Eye (tissue), 1 donor: Measurements from ENCODE around the gene CCDC9B.

Experiments
- DNase-seq: peaks from one replicate; pipeline ENCODE4 v3.0.0-alpha.2; 2015

The CCDC9B gene

DNA sequence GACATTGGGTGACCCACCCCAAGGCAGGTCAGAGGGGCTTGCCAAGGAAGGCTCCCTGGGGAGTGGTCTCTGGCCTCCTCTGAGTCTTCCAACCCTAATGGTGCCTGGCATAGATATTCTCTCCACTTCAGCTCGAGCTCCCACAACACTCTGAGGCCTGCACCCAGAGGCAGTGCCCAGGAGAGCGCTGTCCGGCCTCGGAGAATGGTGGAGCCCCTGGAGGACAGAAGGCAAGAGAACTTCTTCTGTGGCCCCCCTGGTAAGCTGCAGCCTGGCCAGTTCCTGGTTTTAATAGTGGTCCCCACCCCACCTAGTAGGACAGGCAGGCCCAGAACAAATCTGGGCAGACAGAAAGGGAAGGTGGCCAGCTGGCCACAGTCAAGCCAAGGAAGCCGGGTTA, 24.3 kb upstream of the CCDC9B start:
- DNase-seq: no peak

DNA sequence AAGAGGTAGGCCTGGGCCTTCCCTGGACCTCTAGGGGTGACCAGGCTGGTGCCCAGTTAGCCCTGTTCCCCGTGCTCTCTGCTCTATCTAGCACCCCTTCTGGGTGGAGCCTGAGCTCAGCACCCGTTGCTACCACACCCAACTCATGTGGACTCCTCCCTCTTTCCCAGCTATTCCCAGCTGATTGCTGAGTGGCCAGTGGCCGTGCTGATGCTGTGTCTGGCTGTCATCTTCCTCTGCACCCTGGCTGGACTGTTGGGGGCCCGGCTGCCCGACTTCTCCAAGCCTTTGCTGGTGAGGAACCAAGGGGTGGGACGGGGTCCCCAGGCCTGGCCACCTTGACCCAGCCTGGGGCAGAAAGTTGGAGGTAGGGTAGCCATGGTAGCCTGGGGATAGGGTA, 23.5 kb upstream of the CCDC9B start:
- no peak for DNase-seq

DNA sequence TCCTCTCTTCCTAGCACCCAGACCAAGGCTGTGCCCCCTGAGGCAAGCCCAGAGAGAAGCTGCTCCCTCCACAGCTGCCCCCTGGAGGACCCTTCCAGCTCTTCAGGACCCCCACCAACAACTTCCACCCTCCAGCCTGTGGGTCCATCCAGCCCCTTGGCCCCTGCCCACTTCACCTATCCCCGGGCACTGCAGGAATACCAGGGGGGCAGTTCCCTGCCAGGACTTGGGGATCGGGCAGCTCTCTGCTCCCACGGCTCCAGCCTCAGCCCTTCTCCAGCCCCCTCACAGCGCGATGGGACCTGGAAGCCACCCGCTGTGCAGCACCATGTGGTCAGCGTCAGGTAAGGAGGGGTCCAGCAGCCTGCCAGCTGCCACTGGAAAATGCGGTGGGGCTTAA, 22.9 kb upstream of the CCDC9B start:
- DNase-seq: no peak

DNA sequence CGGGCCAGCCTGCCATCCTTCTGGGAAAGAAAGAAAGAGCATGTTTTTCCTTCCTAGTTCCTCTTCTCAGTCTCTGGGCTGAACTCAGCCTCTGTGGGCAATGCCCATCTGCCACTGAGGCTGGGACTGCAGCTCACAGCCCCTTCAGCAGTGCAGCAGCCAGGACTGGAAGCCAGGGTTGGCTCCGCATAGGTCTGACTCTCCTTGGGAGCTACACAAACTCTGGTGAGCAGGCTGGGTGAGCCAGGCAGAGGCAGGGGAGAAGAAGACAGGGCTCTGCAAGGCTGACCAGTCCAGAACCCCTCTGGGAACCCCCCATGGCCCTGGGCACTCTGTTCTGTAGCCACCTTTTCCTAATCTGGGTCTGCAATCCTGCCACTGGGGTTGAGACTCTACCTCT, 20.9 kb upstream of the CCDC9B start:
- no peak for DNase-seq

DNA sequence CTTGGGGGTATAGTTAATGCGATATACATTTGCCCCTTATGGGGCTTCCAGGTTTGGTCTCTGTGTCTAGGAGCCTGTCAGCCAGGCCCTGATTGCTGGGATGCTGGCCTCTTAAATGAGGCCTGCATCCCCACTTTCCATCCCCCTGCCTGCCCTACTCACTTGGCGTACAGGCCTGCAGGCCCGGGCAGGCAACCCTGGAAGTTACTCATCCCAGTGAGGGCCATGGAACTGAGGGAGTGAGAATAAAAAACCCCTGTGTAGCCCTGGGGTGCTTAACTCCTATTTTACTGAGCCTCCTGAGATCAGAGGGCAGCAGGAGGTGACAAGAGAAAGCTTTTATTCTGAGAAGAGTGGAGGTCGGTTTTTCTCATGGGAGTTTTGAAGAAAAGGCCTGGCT, 19.3 kb upstream of the CCDC9B start:
- DNase-seq: no peak

DNA sequence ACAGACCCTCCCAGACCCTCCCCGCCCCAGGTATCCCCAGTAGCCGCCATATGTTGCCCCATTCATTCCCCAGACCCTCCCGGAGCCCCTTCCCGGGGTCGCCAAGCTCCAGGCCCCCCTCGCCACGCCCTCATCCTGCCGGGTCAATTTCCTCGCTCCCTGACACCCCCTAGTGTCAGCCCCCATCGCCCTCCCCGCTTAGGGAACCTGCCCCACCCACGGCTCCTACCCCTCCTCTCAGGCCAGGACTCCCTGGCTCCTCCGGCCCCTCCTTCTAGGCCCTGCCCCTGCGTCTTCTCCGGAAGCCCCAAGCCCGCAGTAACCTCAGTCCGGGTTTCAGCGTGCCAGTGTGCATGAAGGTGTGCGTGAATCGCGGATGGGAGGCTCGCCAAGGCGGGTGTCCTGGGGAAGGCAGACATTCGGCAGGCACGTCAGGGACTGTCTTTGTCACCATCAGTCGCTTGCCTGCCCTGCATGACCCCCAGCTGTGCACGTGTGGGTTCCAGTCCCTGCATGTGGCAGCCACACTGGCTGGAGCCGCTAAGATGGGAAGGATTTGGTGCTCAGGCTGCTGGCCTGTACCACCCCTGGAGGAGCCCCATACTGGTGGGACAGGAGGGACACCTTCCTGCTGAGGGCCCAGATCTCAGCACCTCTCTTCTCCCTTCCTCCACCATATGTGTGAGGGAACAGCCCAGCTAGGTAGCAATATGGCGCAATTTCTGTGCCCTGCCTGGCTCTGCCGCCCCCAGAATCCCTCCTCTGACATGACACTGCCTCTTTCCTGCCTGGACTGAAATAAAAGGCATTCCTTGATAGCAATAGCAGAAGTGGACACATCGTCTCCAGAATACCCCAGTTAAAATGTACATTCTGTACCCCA, 18.0 kb upstream of the CCDC9B start:
- DNase-seq: no peak

DNA sequence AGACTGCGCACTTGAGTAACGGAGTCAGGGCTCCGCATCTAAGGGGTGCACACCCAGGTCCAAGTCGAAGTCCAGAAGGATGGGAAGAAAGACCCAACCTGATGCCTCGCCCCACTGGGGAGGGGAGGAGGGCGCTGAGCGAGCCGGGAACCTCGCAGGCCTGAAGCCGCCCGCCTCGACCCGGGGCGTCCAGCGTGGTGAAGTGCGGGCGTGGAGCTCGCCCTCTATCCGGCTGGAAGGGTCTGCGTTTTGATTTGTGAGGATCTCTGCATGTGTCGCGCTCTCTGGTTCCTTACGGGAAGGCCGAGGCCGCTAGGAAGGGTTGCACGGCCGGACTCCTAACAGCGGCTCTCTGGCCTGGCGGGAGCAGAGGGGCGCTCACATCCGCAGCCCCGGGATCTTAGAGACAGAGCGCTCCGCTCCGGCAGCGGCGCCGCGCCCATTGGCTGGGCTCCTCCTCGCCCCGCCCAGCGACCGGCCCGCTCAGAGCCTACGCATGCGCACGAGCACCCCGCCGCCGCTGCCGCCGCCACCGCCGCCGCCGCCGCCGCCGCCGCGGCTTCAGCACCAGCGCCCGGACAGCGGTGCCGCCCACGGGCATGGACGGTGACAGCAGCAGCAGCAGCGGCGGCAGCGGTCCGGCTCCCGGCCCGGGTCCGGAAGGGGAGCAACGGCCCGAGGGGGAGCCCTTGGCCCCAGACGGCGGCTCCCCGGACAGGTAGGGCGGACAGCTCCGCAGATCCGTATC, 17.2 kb upstream of the CCDC9B start, which contains the start of gene DISP2:
DISP2 (plus strand) TSS at position 497 of the 748 bp plus-strand sequence; CDS start at position 600, 103 bp downstream.
- peak; percentile 95 for DNase-seq

DNA sequence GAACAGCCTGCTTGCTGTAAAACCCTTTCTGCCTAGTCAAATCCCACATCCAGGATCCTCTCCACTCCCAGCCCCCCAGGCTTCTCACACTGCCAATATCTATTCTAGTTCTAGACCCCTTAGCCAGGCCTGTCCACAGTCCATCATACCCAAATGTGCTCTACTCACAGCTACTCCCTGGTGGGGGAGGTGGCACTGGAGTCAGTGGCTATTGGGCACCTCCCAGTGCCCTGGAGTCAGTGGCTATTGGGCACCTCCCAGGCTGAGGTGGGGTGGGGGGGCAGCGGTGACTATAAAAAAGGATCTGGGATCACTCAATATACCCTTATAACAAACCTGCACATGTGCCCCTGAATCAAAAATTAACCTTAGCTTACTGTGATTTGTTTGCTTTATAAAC, 16.5 kb upstream of the CCDC9B start:
- no peak for DNase-seq

DNA sequence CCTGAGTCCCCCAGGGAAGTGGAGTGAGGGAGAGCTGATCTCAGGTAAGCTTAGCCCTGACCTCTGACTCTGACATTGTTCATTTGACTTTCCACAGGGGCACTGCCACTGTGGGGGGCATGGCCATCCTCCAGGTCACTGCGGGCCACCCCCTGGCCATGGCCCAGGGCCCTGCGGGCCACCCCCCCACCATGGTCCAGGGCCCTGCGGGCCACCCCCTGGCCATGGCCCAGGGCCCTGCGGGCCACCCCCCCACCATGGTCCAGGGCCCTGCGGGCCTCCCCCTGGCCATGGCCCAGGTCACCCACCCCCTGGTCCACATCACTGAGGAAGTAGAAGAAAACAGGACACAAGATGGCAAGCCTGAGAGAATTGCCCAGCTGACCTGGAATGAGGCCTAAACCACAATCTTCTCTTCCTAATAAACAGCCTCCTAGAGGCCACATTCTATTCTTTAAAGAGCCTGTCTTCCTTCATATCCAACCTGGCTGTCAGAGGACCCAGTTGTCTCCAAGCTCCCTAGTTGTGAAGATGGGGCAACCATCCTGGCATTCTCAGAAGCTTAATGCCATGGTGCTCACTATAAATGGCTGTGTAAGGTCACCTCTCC, 15.3 kb upstream of the CCDC9B start:
- DNase-seq: no peak

DNA sequence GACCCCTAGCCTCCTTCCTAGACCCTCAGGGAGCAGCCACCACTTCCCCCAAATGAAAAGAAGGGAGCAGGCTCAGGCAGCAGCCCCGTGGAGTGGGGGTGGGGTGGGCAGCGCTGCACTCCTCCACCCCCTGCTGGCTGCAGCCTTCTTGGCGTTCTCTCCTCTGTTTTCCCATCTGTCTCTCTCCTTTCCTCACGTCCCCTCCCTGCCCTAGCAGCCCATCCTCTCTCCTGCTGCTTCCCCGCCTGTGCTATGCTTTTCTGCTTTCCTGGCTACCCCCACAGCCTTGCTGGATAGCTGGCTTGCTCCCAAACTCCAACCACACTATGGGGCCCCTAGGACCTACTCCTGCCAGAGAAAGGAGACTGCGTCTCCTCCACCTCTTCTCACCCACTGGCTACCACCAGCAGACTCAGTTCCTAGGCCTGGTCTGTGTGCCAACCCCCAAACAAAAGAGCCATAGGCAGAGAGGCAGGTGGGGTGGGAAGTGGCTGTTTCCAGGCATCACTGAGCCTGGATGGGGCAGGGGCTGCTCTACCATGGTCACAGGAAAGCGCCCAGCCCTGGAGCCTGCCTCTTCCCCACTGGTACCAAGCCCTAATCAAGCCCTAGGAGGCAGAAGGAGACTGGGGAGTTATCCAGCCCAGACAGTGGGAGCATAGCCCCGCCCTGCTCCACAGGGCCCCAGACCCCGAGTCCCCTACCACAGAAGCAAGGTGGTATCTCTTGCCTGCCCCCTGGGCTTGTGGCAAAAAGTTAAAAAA, 13.9 kb upstream of the CCDC9B start:
- peak; percentile 74 for DNase-seq

DNA sequence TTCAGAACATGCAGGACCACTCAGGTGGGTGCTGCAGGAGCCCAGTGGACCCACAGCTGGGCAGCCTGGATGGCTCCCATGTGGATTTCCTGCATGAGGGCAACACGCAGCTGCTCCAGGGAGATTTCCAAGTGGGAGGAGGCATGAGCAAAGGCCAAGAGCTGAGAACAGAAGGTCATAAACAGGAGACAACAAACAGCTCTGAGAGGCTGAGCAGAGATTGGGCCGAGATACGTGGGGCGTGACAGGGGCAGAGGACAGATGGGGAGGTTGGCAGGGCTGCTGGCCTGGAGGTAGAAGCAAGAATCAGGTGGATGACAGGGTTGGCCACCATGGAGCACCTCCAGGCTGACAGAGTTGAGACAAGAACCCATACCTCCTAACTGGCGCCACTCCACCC, 13.0 kb upstream of the CCDC9B start:
- no peak for DNase-seq

DNA sequence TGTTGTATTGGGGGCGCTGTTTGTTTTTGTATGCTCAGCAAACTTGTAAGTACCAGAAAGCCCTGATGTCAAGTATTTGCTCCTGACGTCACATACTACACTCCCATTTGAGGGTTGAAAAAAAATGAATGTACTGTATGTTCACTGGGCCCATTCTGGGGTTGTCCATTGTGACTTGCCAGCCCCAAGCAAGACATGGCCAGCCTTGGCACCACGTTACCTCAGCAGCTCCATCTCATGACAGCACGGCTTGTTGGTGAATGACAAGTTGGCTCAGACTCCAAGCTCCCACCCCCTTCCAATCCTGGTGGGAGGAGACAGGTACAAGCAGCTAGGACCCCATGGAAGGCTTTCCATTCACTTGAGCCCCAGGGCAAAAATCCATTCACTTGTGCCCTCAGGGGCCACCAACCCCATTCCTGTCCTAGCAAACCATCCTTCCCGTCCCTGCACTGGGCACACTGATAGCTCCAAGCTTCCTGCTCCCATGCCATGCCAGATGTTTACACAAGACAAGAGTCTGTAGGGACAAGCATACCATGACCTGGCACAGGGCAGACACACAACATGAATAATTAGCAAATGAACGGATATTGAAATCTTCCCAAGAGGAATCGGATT, 11.7 kb upstream of the CCDC9B start:
- DNase-seq: no peak

DNA sequence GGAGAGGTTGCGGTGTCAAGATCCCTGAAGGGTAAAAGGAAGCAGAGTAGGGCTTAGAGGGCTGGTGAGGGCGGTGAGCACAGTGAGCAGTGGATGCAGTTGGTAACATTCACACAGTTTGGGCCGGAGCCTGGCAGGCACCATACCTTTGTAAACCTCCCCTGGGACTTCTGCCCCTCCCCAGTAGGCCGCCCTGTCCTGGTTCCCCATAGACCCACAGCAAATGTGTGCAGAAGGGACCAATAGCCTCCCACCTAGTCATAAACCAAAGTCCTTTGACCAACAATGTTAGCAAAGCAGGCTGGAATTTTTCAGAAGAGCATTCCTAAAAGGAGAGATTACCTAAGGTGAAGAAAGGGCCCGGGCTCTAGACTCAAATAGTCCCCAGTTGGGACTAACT, 8.4 kb upstream of the CCDC9B start:
- no peak for DNase-seq

DNA sequence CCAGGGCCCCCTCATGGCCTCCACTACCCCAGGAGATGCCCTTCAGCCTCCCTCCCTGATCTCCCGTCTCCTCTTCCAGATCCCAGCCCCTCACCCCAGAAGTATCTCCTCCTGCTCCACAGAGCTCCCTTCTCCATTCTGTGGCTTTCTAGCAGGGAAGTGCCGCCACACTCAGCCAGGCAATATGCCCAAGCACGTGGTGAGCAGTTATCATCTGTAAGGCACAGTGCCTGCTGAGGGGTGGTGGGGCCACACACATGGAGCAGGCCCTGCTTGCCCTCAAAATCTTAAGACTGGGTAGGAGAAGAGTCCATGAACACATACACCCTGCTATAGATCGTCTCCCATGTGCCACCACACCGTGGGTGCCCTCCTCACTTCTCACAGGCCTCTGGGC, 7.7 kb upstream of the CCDC9B start:
- no peak for DNase-seq

DNA sequence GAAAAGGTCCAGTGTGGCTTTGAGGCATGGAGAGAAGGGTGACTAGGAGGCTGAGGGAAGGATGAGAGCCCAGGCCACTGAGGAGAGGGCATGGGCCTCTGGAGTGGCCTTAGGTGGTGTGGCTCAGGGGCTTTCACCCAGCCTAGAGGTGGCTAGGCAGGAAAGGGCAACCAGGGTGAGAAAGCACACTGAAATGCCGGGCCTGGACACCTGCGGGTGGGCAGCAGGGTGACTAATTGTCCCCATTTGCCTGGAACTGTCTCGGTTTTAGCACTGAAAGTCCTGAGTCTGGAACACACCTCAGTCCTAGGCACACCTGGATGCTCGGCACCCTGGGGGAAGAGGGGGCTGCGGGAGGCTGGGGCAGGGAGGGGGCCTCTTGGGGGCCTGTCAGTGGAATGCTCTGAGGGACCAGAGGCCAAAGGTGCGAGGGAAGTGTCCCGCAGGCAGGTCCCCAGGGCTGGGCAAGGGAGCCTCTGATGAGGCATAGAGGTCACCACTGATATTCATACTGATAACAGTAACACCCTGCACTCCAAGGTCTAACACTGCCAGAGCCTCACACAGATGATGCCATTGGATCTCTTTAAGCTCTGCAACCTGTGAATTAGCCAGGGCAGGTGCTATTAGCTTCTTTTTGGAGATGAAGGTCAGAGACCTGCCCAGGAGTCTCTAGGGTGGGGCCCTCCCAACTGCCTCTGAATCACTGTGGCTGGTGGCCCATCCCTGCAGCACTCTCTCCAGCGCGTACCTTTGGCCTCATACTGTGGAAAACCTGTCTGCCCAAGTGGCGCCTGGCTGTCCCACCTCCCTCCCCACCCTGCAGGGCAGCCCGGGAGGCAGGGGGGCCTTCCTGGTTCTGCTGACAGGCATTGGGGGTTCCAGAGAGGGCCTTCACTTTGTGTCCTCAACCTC, 7.1 kb upstream of the CCDC9B start:
- no peak for DNase-seq

DNA sequence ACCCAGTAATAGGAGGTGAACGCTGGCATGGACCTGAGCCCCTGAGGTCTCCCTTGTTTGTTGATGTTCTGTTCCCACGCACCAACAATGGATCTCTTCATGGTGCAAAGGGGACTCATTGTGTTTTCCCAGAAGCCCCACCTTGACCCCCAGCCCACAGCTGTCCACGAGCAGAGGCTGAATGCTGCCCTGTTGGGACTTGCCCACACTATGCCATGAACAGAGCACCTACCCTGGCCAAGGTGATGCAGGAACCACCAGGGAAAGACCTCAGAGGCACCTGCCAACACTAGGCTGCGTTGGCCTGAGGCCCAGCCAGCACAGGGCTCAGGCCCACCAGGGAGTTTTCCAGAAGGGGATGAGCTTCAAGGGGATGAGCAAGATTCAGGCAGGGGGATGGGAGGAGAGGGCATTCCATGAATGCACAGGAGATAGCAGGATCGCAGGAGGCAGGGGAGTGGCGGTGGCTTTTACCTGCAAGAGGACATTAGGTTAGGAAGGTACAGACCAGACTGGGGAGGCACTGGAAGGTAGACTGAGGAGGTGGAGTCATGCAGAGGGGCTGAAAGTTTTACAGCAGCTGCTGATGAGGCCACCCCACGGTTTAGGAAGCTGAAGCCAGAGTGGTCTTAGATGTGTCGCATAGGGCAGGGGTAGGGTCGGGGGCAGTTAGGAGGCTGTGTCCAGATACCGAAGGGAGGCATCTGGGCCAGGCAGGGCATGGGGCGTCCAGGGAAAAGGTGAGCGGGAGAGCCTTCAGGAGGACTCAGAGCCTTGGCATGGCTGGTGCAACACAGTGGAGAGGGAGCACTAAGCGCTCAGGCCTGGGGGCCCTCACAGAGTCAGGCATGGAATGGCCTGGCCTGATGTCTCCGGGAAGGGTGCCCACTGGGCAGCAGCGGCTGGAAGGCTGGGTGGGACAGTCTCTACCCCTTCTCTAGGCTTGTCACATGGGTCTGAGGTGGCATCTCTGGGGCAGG, 6.1 kb upstream of the CCDC9B start:
- DNase-seq: no peak

DNA sequence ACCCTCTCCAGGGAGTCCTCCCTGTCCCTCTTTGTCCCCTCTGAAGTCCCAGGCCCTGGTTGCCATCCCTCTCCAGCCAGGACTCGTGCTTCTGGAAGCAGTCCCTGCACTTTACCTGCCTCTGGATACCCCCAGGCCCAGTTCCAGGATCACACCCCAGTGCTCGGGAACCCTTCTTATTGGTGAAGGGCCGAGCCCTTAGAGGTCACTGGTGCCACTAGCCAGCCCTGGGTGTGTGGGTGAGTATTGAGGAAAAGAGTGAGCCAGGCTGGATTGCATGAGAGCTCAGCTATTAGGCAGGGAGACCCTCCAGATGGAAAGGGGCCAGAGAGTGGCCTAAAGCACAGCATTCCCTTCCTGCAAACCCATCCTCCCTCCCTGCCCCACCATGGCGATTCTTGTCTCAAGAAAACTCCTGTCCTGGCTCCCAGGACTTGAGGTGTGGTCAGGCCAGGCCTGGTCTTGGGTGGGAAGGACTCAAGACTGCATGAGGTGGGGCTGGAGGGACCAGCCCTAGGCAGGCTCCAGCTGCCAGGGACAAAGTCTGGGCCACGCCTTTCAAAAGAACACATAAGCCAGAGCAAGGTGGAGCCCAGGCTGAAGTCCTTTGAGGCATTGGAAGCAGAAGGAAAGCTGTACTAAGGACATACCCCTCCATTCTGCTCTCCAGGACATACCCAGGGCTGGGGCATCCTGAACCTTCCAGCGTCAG, 5.3 kb upstream of the CCDC9B start:
- no peak for DNase-seq

DNA sequence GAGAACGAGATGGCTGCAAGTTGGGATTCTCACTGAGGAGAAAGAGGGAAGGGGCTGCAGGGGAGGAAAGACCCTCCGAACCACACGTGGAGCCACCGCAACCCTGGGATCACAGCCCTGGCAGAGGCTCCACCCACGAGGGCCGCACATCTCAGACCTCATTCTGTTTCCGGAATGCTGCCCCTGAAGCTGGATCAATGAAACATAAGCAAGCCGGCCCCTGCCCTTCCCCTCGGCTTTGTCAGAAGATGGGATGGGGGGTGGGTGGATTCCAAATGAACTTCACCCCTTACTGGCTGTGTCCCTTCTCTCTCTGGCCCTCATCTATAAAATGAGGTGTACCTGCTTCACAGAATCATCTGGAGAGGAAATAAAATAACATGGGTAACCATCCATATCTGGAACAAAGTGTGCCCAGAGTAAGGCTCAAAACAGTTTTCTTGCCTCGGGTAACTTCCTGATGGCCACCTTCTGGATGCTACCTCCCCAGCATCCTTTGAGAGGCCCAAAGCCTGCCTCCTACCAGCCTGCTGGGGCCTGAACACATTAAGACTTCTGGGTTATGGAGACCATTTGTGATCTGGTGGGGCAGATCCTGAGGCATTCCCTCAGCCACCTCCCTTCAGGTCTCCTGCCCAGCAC, 4.6 kb upstream of the CCDC9B start:
- no peak for DNase-seq

DNA sequence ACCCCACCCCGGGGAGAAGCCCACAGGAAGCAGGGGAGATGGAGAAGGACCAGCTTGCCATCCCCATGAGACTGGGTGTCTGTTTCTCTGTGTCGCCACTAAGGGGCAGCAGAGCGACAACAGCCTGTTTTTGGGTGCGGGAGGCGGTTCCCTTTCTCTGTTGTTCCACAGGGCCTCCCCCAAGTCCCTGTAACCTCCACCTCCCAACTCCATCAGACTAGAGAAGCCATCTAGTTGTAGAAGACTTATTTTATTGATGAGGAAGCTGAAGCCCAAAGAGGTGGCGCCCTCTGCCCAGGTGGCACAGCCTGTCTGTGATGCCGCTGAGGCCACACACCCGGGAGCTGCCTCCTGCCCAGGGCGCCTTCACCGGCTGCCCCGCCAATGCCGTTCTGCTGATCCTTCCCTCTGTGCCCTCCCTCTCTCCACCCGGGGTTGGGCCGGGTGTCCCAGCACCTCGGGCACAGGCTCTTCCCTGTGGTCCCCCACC, 3.9 kb upstream of the CCDC9B start:
- DNase-seq: peak; percentile 70
